Endothelial cell of umbilical vein (primary cell): Measurements from ENCODE around the gene DDAH2. TPM values are rescaled to one million over a fixed set of nuclear protein-coding genes. Genes with fewer than 3 reads are reported as not detected.
A peak's percentile ranks its signal among the peaks of the same experiment; 100 is the strongest.

Source experiments
- BruUV-seq: library from RNA; stranded (reverse); fragments of 400-500 nt; replicated peaks from 2 replicates; lab custom pipeline; 2021; lab: Mats Ljungman, UMichigan
- CTCF ChIA-PET: fragments of 300-600, 350-600 bp; sonication (Branson Sonifier 250); formaldehyde crosslinking; loops from one replicate; lab custom pipeline; 2021; ENCODE audit warnings: antibody characterized with exemption, inconsistent platforms; lab: Charles Lee
- POLR2A ChIA-PET: fragments of 300-600, 350-600 bp; sonication (Branson Sonifier 250); formaldehyde crosslinking; loops from one replicate; lab custom pipeline; 2021; ENCODE audit warnings: antibody characterized with exemption, inconsistent platforms; lab: Charles Lee
- DNase-seq: peaks from one replicate; pipeline ENCODE4 v3.0.0-alpha.2; 2011; ENCODE audit warnings: low read depth, low spot score
- FAIRE-seq: peaks from 2 replicates; lab custom pipeline; 2011; peaks lifted over from hg19 to GRCh38; lab: Jason Lieb, UNC
- H2AFZ ChIP-seq: 2 replicates; pipeline ENCODE4 v1.6.0; 2012; ENCODE audit warnings: low read depth, low read length, control low read depth, inconsistent platforms
- H3K27ac ChIP-seq: 2 replicates; pipeline ENCODE4 v1.5.1; 2011; ENCODE audit warnings: low read depth, mild to moderate bottlenecking, control low read depth, low read length, moderate library complexity; ENCODE audit not compliant: insufficient read depth
- H3K27me3 ChIP-seq, 2 experiments: 2 replicates each; pipeline versions ENCODE4 v1.6.0 to v1.6.1; 2011; ENCODE audit warnings: low read length in 2 of 2, mixed read lengths in 1 of 2; ENCODE audit not compliant: control insufficient read depth in 2 of 2, insufficient read depth in 2 of 2
- H3K36me3 ChIP-seq, 2 experiments: 2 replicates in 1 of 2; 3 replicates in 1 of 2; pipeline ENCODE4 v1.5.1; 2011; ENCODE audit warnings: low read length in 2 of 2, mild to moderate bottlenecking in 1 of 2, moderate library complexity in 1 of 2; ENCODE audit not compliant: control insufficient read depth in 2 of 2, insufficient read depth in 2 of 2; ENCODE audit errors: extremely low read depth in 1 of 2
- H3K4me1 ChIP-seq: 3 replicates; pipeline ENCODE4 v1.5.1; 2011; ENCODE audit warnings: mild to moderate bottlenecking, low read length; ENCODE audit not compliant: control insufficient read depth, insufficient read depth; ENCODE audit errors: extremely low read depth
- H3K4me2 ChIP-seq: 2 replicates; pipeline ENCODE4 v1.6.1; 2011; ENCODE audit warnings: low read length, control low read depth, mixed read lengths; ENCODE audit not compliant: insufficient read depth
- H3K4me3 ChIP-seq, 3 experiments: fragments of 200-600 bp in 1 of 3; sonication (generic), shearing (Covaris generic) in 1 of 3; replicated peaks in 1 of 3; 2 replicates each; pipeline ENCODE4 v1.5.1; 2011 to 2016; ENCODE audit warnings: control low read depth in 3 of 3, low read length in 3 of 3, mild to moderate bottlenecking in 2 of 3, inconsistent platforms in 1 of 3, low read depth in 1 of 3, moderate library complexity in 1 of 3; ENCODE audit not compliant: insufficient read depth in 1 of 3
- H3K79me2 ChIP-seq: 2 replicates; pipeline ENCODE4 v1.6.0; 2012; ENCODE audit warnings: low read length, inconsistent platforms; ENCODE audit not compliant: control insufficient read depth, insufficient read depth
- H3K9ac ChIP-seq: replicated peaks from 2 replicates; pipeline ENCODE3; 2011; ENCODE audit warnings: low read length, control low read depth; ENCODE audit not compliant: insufficient read depth; ENCODE audit errors: extremely low read depth
- H3K9me1 ChIP-seq: replicated peaks from 3 replicates; pipeline ENCODE4 v1.6.0; 2011; ENCODE audit warnings: mild to moderate bottlenecking, low read length; ENCODE audit not compliant: control insufficient read depth, insufficient read depth; ENCODE audit errors: extremely low read depth
- H3K9me3 ChIP-seq: replicated peaks from 2 replicates; pipeline ENCODE4 v1.5.1; 2012; ENCODE audit warnings: low read length, inconsistent platforms; ENCODE audit not compliant: control insufficient read depth, insufficient read depth
- H4K20me1 ChIP-seq: replicated peaks from 2 replicates; pipeline ENCODE3; 2011; ENCODE audit warnings: mild to moderate bottlenecking, low read length; ENCODE audit not compliant: control insufficient read depth, insufficient read depth; ENCODE audit errors: extremely low read depth
- EZH2 ChIP-seq: IDR thresholded peaks from 2 replicates; pipeline ENCODE4 v1.6.1; 2012; ENCODE audit warnings: borderline replicate concordance, low read depth, mild to moderate bottlenecking, moderate library complexity, low read length, inconsistent platforms; ENCODE audit not compliant: severe bottlenecking
- FOS ChIP-seq: IDR thresholded peaks from 2 replicates; pipeline ENCODE4 v1.6.1; 2011; ENCODE audit warnings: mild to moderate bottlenecking, low read length, moderate library complexity, borderline replicate concordance; ENCODE audit not compliant: insufficient read depth
- GATA2 ChIP-seq: IDR thresholded peaks from 2 replicates; pipeline ENCODE4 v1.7.0; 2011; ENCODE audit warnings: low read depth, mild to moderate bottlenecking, moderate library complexity, mixed read lengths, low read length; ENCODE audit not compliant: insufficient read length, insufficient read depth
- JUN ChIP-seq: IDR thresholded peaks from 2 replicates; pipeline ENCODE4 v1.6.1; 2011; ENCODE audit warnings: borderline replicate concordance, low read depth; ENCODE audit not compliant: insufficient read length, insufficient read depth
- MAX ChIP-seq: IDR thresholded peaks from 2 replicates; pipeline ENCODE4 v1.6.1; 2011; ENCODE audit not compliant: insufficient read depth, insufficient read length
- MYC ChIP-seq: IDR thresholded peaks from one replicate; pipeline ENCODE4 v1.6.1; 2011; ENCODE audit warnings: mild to moderate bottlenecking, low read depth, low read length
- POLR2A ChIP-seq: IDR thresholded peaks from 2 replicates; pipeline ENCODE4 v1.6.1; 2012; ENCODE audit warnings: low read depth, mild to moderate bottlenecking, control low read depth, low read length
- POLR2AphosphoS5 ChIP-seq: IDR thresholded peaks from 2 replicates; pipeline ENCODE4 v1.6.1; 2012; ENCODE audit warnings: low read depth, mild to moderate bottlenecking, control low read depth, low read length, moderate library complexity; ENCODE audit not compliant: insufficient read depth
- dilution Hi-C: fragments of 300-500 bp; cut with MboI; formaldehyde crosslinking; loops from one replicate; pipeline ENCODE4 v1.15.0; 2019; ENCODE audit warnings: low sequenced_read_pairs; ENCODE audit not compliant: extremely low pct_ligation_motif_present
- intact Hi-C: fragments of 100-400 bp; cut with micrococcal nuclease; formaldehyde crosslinking; loops from one replicate; pipeline ENCODE4 v1.10.0; 2022
- polyA plus RNA-seq, 4 experiments: library from polyadenylated mRNA; depleted of rRNA in 3 of 4; stranded (reverse) in 3 of 4; unstranded in 1 of 4; fragments of >200 nt; gene quantifications; 2 replicates each; pipeline versions ENCODE4 v1.2.1 to v1.2.3, GENCODE V29; 2011 to 2012; ENCODE audit warnings: missing spikeins in 1 of 4
- total RNA-seq: library from RNA; stranded (reverse); gene quantifications from 2 replicates; pipeline ENCODE4 v1.2.3, GENCODE V29; 2021
- TF ChIP-seq, protein P1 (sequence below), 2 donors: IDR thresholded peaks; 1 replicate in 1 of 2; 2 replicates in 1 of 2; pipeline ENCODE4 v1.5.1; 2011; ENCODE audit warnings: low read length in 2 of 2, mild to moderate bottlenecking in 2 of 2, moderate library complexity in 2 of 2, control low read depth in 1 of 2, inconsistent platforms in 1 of 2, low read depth in 1 of 2; ENCODE audit not compliant: insufficient read depth in 1 of 2; ENCODE audit errors: extremely low read depth in 1 of 2

Gene DDAH2
- total and polyA plus RNA-seq, 2 donors (not counting 3 experiments of a cell fraction or from before 2014, with no cell fraction given) = 109 to 176 TPM

DNA sequence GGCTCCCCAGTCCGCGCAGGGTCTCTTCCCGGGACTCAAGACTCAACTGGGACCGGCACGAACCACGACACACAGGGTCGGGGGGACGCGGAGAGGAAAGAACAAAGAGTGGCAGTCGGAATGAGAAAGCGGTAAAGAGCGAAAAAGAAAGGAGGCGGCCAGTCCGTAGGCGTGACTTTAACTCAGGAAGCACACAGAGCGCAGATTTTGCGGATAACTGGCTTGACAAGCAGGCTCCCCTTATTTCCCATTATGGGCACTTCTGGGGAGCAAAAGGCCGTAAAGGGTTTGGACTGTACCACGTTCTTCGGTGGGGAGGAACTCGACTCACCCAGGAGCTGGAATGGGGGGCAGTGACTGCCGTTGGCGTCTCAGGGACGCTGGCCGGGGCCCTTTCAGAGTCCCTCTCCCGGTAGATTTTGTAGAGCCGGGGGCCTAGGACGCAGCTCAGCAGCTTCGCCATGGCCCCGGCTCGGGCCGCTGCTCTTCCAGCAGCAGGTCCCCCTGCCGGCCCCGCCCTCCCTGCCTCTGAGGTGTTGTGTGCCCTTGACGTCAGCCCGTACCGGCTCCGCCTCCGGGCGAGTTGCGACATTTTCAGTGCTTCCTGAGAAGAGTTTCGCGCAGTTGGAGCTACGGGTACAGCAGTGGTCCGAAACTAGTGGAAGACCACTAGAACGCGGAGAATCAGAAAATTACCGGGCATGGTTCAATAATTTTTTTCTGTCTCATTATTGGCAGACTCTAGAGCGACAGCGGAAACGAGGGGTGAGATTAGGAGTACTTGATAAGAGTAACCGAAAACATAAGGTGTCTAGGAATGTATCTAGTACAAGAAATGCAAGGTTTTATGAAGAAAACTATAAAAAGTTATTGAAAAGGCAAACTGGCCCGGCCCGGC, 26.0 kb downstream of the DDAH2 start, which contains the start of gene ABHD16A:
Gene ABHD16A (minus strand): TSS at position 506 of the 898 bp plus-strand sequence. CDS start 43 bp downstream, at position 463.
- FAIRE-seq (peak; percentile 100), DNase-seq (peak; percentile 99)
- ChIA-PET POLR2A (interaction anchor here (0.7 to 1.2 kb wide), 6 partner anchors 8 to 124 kb away, joined by 3 to 6 read pairs (median 4); partner anchors contain the start of genes DDAH2, GPANK1, HSPA1B and MSH5), CTCF (interaction anchor here (1.0 to 1.9 kb wide), 12 partner anchors 8 to 128 kb away, joined by 3 to 9 read pairs (median 6); partner anchors contain the start of genes DDAH2, LSM2, LY6G5C and LY6G6D)
- Histone ChIP-seq H3K4me3 (peak within 1 kb of the TSS; percentile 59 to 80 (median 74)), H3K27me3 (no peaks in the 10 kb centered on the region), H3K36me3 (no peaks in the 10 kb centered on the region), H4K20me1 (no peaks in the 10 kb centered on the region), H3K9ac (peak within 1 kb of the TSS; percentile 90), H3K9me1 (no peaks in the 10 kb centered on the region), H3K4me1 (peaks cover 11% of the 10 kb centered on the region), H3K27ac (peak within 1 kb of the TSS; percentile 77), H3K9me3 (no peaks in the 10 kb centered on the region), H3K4me2 (peak within 1 kb of the TSS; percentile 81), H3K79me2 (peaks cover 21% of the 10 kb centered on the region), H2AFZ (peak within 1 kb of the TSS; percentile 76)
- dilution Hi-C loops = no loop called here
- TSS peak; percentile 80 for BruUV-seq
- TF ChIP-seq MYC (no peak), JUN (no peak), MAX (peak; percentile 7), EZH2 (no peak), GATA2 (no peak), POLR2A (peak; percentile 97), FOS (no peak), POLR2AphosphoS5 (peak; percentile 90)
- TF ChIP-seq, protein P1, sequence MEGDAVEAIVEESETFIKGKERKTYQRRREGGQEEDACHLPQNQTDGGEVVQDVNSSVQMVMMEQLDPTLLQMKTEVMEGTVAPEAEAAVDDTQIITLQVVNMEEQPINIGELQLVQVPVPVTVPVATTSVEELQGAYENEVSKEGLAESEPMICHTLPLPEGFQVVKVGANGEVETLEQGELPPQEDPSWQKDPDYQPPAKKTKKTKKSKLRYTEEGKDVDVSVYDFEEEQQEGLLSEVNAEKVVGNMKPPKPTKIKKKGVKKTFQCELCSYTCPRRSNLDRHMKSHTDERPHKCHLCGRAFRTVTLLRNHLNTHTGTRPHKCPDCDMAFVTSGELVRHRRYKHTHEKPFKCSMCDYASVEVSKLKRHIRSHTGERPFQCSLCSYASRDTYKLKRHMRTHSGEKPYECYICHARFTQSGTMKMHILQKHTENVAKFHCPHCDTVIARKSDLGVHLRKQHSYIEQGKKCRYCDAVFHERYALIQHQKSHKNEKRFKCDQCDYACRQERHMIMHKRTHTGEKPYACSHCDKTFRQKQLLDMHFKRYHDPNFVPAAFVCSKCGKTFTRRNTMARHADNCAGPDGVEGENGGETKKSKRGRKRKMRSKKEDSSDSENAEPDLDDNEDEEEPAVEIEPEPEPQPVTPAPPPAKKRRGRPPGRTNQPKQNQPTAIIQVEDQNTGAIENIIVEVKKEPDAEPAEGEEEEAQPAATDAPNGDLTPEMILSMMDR (IDR thresholded peaks at IDR 0.05; ENCODE audit: extremely low read depth in 1 of 2, insufficient read depth in 1 of 2, low read depth in 1 of 2, low read length in 2 of 2) = peak in 1 of 2 donors; percentile 3
- intact Hi-C loops = loop anchor here (1.0 to 2.0 kb wide), 7 partner anchors 22 to 124 kb away; partner anchors contain the start of genes BAG6, HSPA1B, LY6G5C and PRRC2A
